H1 (cell line): ENCODE results near the gene ATG9B.

Experiments used
- CEBPB ChIP-seq: IDR thresholded peaks from 2 replicates; pipeline ENCODE4 v1.6.1; 2012; ENCODE audit warnings: low read depth, low read length
- CHD2 ChIP-seq: IDR thresholded peaks from 2 replicates; pipeline ENCODE4 v1.6.1; 2012; ENCODE audit warnings: low read length, improper control_type of control experiment
- EP300 ChIP-seq, 2 experiments: IDR thresholded peaks; 1 replicate in 1 of 2; 2 replicates in 1 of 2; pipeline ENCODE4 v1.6.1; 2011 to 2012; ENCODE audit warnings: low read depth in 2 of 2, low read length in 2 of 2, mild to moderate bottlenecking in 2 of 2, borderline replicate concordance in 1 of 2, inconsistent platforms in 1 of 2, moderate library complexity in 1 of 2
- EZH2 ChIP-seq: fragments of 200-600 bp; sonication (generic); IDR thresholded peaks from 2 replicates; pipeline ENCODE4 v1.7.1; 2012; ENCODE audit warnings: low read depth, mild to moderate bottlenecking, moderate library complexity, low read length, inconsistent platforms; ENCODE audit not compliant: severe bottlenecking
- HDAC6 ChIP-seq: IDR thresholded peaks from one replicate; pipeline ENCODE4 v1.7.1; 2012; ENCODE audit warnings: low read depth, mild to moderate bottlenecking, inconsistent platforms, low read length, moderate library complexity
- PHF8 ChIP-seq: fragments of 200-600 bp; sonication (generic); conservative IDR thresholded peaks from 2 replicates; pipeline ENCODE4 v1.7.1; 2012; ENCODE audit warnings: low read depth, mild to moderate bottlenecking, inconsistent platforms, low read length, moderate library complexity
- POLR2A ChIP-seq, 2 experiments: IDR thresholded peaks; 1 replicate in 1 of 2; 2 replicates in 1 of 2; pipeline ENCODE4 v1.6.1; 2011; ENCODE audit warnings: low read depth in 2 of 2, low read length in 2 of 2, mild to moderate bottlenecking in 2 of 2; ENCODE audit errors: control extremely low read depth in 1 of 2
- RNF2 ChIP-seq: fragments of 200-900, 300-1000 bp; sonication (generic); IDR thresholded peaks from 2 replicates; pipeline ENCODE4 v1.7.1; 2016; ENCODE audit warnings: borderline replicate concordance, low read depth, mild to moderate bottlenecking, antibody characterized with exemption, low read length; ENCODE audit not compliant: poor library complexity, severe bottlenecking; ENCODE audit errors: missing control alignments
- SIN3A ChIP-seq, 2 experiments: IDR thresholded peaks in 1 of 2; conservative IDR thresholded peaks in 1 of 2; 2 replicates each; pipeline ENCODE4 v1.6.1; 2011 to 2012; ENCODE audit warnings: low read length in 2 of 2, improper control_type of control experiment in 1 of 2, low read depth in 1 of 2, mild to moderate bottlenecking in 1 of 2
- SIX5 ChIP-seq: IDR thresholded peaks from 2 replicates; pipeline ENCODE4 v1.6.1; 2011; ENCODE audit warnings: mild to moderate bottlenecking, low read depth, low read length
- TAF1 ChIP-seq: IDR thresholded peaks from 2 replicates; pipeline ENCODE4 v1.6.1; 2011; ENCODE audit warnings: mild to moderate bottlenecking, low read depth, low read length
- TCF12 ChIP-seq: IDR thresholded peaks from 2 replicates; pipeline ENCODE4 v1.6.1; 2011; ENCODE audit warnings: low read depth, mild to moderate bottlenecking, low read length
- TF ChIP-seq, protein P1 (sequence below), 3 experiments: IDR thresholded peaks; 1 replicate in 2 of 3; 2 replicates in 1 of 3; pipeline versions ENCODE4 v1.5.1 to v1.6.1; 2011; ENCODE audit warnings: low read length in 3 of 3, mild to moderate bottlenecking in 3 of 3, inconsistent platforms in 2 of 3, low read depth in 1 of 3, moderate library complexity in 1 of 3; ENCODE audit not compliant: insufficient read depth in 1 of 3; ENCODE audit errors: control extremely low read depth in 1 of 3

DNA sequence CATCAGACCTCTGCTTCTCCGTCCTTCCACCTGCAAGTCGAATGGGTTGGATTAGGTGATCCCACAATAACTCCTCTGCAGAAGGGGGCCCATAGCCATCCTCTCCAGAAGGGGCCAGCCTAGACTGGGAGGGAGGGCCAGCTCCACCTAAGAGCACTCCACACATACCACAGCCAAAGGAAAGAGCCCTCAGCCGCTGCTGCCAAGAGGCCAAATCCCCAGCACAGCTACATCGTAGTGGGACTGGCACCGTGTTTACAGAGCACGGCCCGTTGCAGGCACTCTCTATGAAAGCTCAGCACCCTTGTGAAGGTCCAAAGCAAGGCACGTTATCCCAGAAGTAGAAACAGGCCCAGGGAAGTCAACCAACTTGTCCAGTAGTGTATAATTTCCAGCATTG lies 51.6 kb downstream of the ATG9B start:
- TF ChIP-seq RNF2 (no peak), EZH2 (no peak), HDAC6 (no peak), TAF1 (no peak), EP300 (IDR thresholded peaks at IDR 0.05; ENCODE audit: borderline replicate concordance in 1 of 2, low read depth in 2 of 2, low read length in 2 of 2) (no peak), POLR2A (IDR thresholded peaks at IDR 0.05; ENCODE audit: control extremely low read depth in 1 of 2, low read depth in 2 of 2, low read length in 2 of 2) (no peak), CHD2 (no peak), CEBPB (no peak), SIN3A (conservative IDR thresholded peaks at IDR 0.05 in 1 of 2, IDR thresholded peaks at IDR 0.05 in 1 of 2; ENCODE audit: low read depth in 1 of 2, low read length in 2 of 2) (no peak), SIX5 (no peak), PHF8 (no peak), TCF12 (no peak)
- TF ChIP-seq, protein P1, sequence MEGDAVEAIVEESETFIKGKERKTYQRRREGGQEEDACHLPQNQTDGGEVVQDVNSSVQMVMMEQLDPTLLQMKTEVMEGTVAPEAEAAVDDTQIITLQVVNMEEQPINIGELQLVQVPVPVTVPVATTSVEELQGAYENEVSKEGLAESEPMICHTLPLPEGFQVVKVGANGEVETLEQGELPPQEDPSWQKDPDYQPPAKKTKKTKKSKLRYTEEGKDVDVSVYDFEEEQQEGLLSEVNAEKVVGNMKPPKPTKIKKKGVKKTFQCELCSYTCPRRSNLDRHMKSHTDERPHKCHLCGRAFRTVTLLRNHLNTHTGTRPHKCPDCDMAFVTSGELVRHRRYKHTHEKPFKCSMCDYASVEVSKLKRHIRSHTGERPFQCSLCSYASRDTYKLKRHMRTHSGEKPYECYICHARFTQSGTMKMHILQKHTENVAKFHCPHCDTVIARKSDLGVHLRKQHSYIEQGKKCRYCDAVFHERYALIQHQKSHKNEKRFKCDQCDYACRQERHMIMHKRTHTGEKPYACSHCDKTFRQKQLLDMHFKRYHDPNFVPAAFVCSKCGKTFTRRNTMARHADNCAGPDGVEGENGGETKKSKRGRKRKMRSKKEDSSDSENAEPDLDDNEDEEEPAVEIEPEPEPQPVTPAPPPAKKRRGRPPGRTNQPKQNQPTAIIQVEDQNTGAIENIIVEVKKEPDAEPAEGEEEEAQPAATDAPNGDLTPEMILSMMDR (IDR thresholded peaks at IDR 0.05; ENCODE audit: control extremely low read depth in 1 of 3, insufficient read depth in 1 of 3, low read depth in 1 of 3, low read length in 3 of 3), result no peak
